ENCODE results near the gene UBAC2.

UBAC2 gene

DNA sequence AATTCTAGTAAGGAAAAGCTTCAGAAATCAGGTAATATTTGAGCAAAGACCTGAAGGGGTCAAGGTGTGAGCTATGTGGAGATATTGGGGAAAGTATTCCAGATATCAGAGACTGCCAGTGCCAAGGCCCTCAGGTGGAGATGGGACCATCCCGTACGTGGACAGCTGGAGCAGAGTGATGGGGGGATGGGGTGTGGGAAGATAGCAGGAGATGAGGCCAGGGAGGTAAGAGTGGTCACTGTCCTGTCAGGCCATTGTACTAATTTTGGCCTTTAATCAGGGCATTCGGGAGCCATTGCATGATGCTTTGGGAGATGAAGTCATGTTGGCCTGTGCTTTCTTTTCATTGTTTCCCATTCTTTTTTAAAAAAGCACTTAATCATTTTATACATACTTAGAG, 70.6 kb downstream of the UBAC2 start:
- DNase-seq (ENCODE audit: low spot score), result no peak

DNA sequence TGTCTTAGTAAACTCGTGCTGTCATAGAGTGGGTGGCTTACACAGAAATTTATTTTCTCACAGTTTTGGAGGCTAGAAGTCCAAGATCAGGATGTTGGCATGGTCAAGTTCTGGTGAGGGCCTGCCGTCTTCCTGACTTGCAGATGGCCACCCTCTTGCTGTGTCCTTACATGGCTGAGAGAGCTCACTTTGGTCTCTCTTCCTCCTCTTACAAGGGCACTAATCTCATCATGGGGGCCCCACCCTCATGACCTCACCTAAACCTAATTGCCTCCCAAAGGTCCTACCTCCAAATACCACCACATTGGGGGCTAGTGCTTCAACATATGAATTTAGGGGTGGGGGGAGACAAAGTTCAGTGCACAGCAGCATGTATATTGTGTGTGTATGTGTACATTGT, 71.8 kb downstream of the UBAC2 start:
- DNase-seq (ENCODE audit: low spot score), result no peak

DNA sequence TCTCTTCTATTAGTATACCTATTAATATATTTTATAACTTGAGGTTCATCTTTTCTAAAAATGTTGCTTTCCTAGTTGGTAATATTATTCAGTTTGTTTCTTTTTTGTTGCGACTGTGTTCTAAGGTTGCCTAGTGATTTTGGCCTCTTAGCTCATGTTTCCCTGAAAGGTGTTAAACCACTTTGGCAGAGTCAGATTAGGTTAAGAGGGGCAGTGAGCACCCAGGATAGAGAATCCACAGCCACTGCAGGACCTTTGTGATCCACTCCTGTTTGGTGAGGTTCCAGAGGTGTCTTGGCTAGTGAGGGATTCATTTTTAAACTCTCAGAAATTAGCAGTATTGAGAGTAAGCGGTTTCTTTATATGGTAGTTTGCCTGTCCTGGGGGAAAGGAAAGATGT, 72.5 kb downstream of the UBAC2 start:
- no peak for DNase-seq (ENCODE audit: low spot score)

DNA sequence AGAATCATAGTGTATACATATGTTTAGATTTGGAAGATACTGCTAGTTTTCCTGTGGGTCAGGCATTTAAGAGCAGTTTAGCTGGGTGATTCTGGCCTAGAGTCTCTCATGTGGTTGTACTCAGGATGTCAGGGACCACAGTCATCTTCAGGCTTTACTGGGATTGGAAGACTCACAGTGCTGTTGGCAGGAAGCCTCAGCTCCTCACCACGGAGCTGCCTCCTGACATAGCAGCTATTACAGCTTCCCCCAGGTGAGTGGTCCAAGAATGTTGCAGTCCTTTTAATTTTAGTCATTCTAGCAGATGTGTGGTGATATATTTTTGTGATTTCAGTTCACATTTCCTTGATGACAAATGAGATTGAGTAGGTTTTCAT, 74.4 kb downstream of the UBAC2 start:
- DNase-seq (ENCODE audit: low spot score), result peak; percentile 84

DNA sequence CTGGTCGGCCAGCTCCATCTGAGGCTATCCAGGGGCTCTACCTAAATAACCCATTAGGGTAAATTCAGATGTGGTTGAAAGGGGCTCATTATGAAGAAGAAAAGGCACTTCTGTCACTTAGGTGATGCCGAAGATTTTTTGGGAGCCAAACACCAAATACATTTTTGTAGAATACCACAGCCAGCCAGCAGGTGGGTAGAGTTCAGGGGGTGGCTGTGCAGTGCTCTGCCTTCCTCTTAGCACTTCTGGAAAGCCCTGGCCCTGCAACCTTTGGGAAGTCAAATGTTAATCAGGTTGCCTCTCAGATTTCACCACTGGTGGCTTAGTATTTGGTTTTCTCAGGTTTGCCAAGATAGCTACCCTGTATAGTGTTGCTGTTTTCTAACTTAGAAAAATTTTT, 76.1 kb downstream of the UBAC2 start:
- no peak for DNase-seq (ENCODE audit: low spot score)

DNA sequence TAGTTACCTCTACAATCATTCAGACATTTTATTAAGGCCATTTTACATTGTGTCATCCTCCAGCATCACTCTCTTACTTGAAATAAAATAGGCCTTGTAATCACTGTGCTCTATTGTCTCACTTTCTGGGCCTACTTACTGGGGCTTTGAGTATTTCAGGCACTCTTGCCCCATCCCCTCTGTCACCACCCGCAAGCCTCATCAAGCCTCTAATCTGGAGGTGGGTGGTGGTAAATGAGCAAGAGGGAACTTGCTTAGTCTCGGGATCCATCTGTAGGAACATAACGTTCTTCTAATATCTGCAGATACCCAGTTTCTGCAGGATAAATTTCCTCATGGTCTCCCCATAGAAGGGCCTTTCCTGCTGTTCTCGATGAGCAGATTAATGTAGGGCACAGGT, 77.0 kb downstream of the UBAC2 start:
- no peak for DNase-seq (ENCODE audit: low spot score)

DNA sequence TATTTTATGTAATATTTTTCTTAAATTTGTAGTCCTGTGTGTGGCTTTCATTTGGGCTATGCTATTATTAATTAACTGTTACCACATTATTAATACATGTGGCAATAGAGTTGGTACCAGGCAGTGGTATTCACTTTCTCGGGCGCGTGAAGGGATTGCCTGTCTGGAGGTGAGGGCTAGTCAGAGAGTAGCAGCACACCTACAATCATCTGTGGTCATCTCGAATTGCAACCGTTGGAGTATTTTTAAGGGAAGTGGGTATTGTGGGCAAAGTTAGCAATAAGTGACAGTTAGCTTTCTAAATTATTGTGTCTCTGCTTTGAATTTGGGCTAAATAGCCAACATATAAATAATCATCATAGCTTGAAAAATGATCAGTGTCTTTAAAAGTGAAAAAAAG, 77.5 kb downstream of the UBAC2 start:
- no peak for DNase-seq (ENCODE audit: low spot score)

DNA sequence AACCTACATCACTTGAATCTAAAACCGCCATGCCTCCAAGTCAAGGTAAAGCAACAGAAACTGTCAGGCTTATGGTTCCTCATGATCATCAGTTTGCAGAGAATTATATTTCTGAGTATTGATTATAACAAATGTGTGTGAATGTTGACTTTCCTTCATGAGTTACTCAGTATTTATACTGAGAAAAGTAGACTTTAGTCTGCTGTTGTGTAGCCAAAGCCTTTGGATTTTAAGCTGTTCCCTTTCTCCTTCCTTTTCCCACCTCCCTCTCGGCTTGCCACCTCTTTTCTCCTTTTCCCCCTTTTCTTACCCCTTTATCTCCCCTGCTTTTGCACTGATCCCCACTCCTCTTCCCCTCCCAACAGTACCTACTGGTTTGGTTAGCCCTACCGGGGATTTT, 78.2 kb downstream of the UBAC2 start:
- DNase-seq (ENCODE audit: low spot score), result no peak

DNA sequence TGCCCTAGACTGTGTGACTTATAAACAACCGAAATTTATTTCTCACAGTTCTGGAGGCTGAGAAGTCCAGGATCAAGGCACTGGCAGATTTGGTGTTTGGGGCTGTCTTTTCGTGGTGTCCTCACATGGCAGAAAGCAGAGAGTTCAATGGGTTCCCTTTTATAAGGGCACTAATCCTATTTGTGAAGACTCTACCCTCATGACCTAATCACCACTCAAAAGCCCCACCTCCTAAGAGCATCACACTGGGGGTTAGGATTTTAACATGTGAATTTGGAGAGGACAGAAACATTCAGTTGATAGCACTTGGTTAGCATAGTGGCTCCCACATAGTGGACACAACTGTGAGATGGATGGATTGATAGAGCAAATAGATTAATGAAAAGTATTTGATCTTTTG, 79.0 kb downstream of the UBAC2 start:
- DNase-seq (ENCODE audit: low spot score), result no peak

DNA sequence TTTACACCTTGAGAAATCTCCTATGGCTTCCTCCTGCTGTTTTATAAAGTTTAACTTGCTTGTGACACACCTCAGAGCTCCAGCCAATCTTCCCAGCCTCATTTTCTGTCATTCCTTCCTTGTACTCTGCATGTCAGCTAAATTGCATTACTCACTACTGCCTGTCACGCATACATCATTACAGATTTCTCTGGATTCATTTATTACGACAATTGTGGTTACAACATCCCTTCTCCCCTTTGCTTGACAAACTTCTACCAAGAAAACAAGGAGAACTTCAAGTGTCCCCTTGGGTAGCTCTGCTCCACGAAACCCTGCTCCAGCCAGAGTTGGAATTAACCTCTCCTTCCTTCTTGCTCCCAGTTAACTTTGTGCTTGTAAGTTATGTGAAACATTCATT, 79.5 kb downstream of the UBAC2 start:
- peak; percentile 92 for DNase-seq (ENCODE audit: low spot score)

DNA sequence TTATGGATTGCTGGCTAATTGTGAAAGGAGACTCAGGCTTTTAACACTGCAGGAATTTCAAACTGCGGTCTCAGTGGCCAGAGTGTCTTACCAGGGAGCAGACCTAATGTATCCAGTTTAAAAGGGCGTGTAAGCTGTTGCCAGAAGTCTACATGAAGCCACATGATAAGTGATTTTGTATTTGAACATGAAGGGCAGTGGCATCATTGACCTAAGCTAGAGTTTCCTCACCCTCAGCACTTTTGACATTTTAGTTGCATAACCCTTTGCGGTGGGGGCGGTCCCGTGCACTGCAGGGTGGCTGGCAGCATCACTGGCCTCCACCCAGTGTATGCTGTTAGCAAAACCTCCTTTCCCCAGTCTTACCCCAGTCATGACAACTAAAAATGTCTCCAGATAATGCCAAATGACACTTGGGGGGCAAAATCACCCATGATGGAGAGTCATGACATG, 81.2 kb downstream of the UBAC2 start:
- DNase-seq (ENCODE audit: low spot score), result peak; percentile 13

DNA sequence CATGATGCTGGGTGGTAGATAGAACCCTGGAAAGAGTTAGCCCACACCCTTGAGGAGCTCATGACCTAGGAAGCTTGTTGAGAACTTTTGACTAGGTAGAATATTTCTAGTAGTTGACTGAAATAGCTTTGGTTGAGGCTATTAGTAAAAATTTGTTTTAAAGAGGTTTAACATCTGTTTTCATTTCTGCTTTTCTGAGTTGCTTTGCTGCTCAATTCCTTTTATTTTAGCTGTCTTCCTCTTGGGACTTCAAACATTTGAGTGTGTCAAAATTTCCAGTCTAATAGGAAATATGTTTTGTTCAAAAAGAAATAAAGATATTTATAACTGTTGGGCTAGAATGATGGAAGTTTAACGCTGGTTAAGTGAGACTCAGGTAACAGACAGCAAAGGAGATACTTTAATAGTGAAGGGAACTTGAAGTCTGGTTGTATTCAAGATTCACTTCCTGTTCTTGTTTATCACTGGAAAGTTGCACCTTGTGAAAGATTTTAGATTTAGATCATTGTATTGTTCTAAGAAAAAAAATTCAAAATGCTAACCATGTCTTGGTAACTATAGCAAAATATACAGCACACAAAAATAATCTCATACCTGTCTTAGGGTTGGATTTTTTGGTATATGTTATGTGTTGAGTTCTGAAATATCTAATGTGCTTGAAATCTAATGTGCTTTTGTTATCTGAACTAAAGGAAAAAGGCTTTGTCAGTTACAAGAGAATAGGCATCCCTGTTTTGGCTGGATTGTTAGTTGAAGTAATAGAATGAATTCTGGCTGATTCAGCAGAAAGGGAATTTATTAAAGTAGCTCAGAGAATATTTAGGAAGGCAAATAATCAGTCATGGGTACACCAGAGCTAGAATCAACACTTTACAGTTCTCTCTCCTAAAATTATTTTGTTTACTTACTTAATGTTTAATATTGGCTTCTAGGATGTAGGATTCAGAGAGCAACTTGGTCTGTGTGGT, 81.9 kb downstream of the UBAC2 start:
- DNase-seq (ENCODE audit: low spot score), result no peak

DNA sequence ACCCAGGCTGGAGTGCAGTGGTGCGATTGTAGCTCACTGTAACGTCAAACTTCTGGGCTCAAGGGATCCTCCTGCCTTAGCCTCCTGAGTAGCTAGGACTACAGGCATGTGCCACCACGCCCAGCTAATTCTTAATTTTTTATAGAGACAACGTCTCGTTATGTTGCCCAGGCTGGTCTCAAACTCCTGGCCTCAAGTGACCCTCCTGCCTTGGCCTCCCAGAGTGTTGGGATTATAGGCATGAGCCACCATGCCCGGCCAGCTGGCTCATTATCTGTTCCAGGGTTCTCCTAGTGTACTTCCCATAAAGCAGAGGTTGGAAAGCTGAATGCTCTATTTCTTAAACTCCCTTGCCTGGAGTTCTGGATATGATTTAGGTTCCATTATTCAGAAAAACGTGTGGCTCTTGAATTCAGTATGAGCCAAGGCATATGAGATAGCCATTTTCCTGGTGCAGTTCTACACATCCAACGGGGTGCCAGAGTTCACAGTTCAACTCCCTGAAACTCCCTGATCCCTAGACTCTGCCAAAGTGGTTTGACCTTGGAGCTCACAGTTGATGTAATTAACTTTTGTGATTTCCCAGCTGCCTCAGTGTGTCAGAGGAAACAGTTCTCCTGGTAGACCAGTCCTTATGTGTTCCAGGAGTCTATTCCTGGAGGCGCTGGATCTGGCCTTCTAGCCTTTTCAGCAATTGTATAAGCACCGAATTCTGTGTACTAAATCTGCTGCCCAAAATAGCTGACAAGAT, 85.0 kb downstream of the UBAC2 start:
- no peak for DNase-seq (ENCODE audit: low spot score)

DNA sequence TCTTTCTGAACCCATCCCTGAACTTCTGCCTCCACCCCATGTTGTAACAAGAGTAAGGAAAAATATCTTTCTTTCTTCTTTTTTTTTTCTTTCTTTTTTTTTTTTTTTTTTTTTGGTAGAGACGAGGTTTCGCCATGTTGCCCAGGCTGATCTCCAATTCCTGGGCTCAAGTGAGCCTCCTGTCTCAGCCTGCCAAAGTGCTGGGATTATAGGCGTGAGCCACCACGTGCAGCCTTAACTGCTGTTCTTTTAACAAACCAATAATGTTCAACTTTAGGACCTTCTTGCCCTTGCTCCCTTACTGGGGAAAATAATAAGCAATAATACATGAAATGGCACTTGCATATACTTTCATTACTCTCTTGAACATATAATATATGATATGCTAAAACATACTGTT, 86.9 kb downstream of the UBAC2 start:
- no peak for DNase-seq (ENCODE audit: low spot score)

DNA sequence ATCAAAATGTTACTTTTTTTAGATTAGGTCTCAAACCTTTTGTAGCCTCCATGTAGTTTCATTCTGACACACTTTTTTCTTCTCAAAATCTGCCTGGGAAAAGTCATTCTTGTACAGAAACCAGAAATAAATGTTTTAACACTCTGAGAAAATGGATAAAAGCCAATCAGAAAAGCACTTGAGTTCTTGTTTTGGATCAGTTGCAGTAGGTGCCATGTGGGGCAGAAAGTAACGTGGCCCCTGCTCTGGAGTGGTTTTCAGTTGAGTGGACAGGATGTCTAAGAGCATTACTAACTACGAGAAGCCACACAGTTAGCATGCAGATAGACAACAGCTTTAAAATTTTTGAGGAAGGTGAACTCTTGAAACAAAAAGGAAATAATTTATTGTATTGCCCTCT, 87.4 kb downstream of the UBAC2 start:
- DNase-seq (ENCODE audit: low spot score), result peak; percentile 32

DNA sequence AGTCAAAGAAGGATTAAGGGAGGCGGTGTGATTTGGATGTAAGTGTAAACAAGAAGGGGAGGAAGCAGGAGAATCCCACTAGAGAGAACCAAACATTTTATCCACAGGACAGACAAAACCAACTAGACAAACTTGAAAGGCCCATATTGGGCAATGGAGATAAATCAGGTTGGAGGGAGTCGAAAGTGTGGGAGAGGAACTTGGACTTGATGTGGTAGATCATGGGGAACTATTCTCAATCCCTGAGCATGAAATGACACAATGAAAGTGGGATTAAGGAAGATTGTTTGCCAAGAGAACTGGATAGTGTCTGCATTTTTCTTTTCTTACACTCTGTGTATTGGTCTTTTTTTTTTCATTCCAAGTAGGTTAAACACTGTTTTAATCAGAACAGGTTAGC, 88.6 kb downstream of the UBAC2 start:
- DNase-seq (ENCODE audit: low spot score), result no peak

DNA sequence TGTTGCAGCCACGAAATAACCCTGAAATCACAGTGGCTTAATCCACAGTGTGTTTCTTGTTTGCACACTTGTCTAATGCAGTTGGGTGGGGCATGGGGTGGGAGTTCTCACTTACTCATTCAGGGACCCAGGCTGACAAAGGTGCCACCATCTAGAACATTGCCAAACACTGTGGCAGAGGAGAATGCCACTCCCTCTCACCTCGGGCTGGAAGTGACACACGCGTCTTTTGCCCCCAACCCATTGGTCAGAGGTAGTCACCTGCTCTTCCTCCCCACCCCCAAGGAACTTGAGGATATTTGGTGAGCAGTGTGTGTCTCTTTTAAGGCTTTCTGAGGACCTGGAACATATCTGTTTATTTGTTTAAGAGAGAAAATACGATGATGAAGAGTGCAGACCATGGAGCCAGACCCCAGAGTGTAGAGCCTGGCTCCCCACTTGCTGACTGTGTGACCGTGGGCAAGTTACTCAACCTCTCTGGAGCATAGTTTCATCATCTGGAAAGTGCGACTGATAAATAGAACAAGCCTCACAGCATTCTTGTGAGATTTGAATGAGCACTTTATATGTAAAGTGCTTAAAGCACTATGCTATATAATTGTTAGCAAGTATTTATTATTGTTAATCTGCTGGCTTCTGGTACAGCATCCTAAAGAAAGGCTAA, 89.2 kb downstream of the UBAC2 start:
- DNase-seq (ENCODE audit: low spot score), result no peak

DNA sequence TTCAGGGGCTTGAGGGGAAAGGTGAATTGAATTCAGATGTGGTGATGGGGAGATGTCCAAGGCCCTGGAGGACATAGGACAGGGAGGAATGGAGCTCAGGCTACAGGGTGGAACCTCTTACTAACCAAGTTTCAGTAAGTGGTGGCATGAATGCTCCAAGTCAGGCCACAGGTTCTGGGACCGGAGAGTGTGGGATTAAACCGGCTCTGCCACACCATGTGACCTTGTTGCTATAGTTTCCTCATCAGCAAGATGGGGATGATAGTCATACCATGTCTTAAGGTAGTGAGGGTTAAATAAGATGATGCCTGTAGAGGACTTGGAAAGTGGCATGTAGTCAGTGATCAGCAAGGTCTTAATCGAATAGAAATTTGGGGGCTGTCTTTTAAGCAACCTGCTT, 90.2 kb downstream of the UBAC2 start:
- no peak for DNase-seq (ENCODE audit: low spot score)

DNA sequence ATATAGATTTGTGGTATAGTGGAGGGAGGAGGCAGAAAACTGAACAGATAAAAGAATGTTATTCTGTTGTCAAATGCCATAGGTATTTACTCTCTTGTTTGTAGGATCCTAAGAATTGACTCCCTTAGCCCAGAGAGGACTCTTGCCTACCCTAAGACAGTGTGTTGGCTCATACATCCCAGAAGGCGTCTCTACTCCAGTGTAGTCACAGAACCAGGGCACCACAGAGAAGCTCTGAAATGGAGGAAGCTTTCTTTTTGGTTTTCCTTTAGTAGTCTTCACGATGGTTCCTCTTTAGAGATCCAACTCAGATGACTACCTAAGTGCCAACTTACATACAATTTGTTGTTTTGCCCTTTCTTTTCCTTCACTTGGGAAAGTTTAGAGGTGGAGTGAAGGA, 92.5 kb downstream of the UBAC2 start:
- DNase-seq (ENCODE audit: low spot score), result no peak

DNA sequence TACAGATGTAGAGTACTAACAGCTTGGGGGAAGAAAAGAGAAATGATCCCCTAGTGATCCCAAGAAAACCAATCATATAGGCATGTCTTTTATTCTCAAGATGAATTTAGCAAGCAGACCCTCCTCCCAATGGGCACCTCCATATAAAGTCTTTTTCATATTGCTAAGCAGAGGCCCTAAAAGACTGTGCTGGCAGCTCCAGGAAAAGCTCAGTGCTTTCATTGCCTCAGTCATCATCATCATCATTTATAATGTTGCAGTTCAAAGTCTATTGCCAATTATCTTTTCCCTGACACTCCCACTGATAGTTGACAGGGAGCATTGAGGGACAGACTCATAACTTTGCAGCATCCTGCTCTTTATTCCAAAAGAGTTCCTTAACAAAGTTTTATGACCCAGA, 93.5 kb downstream of the UBAC2 start:
- no peak for DNase-seq (ENCODE audit: low spot score)

DNA sequence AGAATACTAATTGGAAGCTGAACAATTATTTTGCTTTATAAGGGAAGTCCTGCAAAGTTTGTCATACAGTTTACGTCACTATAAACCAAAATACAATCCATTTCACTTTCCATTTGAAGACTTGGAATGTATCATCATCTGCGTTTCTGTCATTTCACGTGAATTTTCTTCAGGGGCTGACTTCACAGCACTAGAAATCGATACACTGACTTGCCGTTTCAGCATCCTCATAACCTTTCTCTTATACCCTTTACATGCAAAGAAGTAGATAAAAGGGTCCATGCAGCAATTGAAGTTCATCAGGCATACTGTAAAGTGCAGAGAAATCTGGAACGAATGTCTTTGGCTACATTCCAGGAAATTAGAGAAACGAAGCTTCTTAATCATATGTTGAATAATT, 94.3 kb downstream of the UBAC2 start:
- no peak for DNase-seq (ENCODE audit: low spot score)

DNA sequence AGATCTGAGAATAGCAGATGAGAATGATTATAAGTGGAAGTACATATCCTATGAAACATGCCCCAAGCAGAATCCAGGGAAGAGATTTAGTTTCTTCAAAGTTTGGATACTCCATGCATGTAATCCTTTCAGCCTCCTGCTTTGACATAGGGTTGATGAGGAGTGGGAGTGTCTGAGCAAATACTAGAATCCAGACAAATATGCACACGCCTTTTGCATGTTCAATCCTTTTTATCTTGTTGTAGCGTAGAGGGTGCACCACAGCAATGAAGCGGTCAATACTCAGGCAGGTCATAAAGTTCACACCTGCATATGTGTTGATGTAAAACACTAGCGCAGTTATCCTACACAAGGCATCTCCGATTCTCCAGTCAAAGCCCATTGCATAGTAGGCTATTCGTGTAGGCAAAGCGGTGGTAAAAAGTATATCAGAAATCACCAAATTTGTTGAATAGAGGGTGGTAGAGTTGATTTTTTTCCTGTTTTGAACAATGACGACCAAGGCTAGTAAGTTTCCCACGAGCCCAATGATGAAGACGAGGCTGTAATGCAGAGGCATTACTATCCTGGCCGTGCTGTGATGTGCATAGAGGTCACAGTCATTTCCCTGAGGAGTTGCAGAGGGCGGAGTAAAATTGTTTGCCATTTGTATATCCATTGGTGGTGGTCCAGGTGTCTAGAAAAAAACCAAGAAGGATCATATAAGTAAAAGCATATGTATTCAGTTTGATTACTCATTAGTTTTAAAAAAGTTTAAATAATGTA, 95.0 kb downstream of the UBAC2 start:
- no peak for DNase-seq (ENCODE audit: low spot score)
